SKM-1 treated with dmso at 0.1 percent for 144 hours (cell line): ENCODE data around the gene CXCL14.
A peak's percentile ranks its signal among the peaks of the same experiment; 100 is the strongest.

ENCODE experiments used
- DNase-seq: peaks from one replicate; lab custom pipeline; 2025; ENCODE audit not compliant: unreplicated experiment; lab: John Stamatoyannopoulos, UW

The CXCL14 gene

DNA sequence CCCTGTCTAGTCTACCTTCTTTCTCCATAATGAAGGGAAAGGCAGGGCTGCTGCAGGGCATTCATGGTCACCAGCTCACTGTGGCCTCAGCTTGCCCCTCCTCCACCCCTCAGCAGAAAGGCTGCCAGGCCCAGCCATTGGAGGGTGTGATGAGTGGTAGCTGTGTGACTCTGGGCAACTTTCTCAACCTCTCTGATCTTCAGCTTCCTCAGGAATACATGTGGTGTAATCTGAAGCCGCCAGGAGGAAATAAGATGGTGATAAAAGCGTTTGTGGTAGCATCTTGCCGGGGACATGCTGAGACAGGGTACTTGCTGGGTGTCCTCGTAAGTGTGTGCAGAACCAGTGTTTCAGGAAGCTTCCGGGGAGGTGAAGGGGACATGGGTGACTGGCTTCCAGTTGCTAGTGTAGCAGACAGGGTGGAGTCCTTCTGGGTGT lies 9.8 kb downstream of the CXCL14 start:
- DNase-seq: no peak

DNA sequence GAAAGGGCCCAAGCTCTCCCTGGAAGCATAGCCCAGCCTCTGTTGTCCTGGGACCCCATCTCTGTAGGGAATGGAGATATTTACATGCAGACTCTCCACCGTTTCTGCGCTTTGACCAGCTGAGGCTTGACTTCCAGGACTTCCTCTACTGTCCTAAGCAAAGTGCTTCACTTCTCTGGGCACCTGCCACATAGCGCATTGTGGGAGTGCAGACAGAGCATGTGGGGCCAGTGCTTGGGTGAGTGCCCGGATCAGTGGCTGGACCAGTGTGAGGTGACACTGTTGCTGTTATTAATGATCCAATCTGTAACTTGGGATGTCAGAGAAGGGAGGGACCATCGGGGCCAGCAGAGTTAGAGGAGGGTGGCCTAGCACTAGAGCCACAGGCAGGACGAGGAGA lies 10.5 kb downstream of the CXCL14 start:
- DNase-seq: no peak

DNA sequence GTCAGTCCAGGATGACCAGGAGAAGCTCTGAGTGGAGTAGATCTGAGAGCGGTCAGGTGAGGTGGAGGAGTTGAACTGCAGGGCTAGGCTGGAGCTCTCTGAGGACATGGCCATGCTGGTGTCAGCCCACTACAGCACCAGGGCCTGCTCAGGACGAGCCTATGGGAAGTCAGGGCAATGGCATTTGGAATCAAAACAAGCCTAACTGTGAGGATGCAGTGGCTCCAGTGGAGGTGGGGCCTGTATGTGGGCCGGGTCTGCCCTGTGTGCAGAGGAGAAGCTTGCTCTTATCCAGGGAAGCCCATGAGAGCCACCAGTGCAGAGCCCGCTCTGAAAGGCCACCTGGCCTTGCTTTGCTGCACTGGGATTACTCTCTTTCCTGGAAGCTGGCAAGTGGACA lies 11.1 kb downstream of the CXCL14 start:
- DNase-seq: no peak

DNA sequence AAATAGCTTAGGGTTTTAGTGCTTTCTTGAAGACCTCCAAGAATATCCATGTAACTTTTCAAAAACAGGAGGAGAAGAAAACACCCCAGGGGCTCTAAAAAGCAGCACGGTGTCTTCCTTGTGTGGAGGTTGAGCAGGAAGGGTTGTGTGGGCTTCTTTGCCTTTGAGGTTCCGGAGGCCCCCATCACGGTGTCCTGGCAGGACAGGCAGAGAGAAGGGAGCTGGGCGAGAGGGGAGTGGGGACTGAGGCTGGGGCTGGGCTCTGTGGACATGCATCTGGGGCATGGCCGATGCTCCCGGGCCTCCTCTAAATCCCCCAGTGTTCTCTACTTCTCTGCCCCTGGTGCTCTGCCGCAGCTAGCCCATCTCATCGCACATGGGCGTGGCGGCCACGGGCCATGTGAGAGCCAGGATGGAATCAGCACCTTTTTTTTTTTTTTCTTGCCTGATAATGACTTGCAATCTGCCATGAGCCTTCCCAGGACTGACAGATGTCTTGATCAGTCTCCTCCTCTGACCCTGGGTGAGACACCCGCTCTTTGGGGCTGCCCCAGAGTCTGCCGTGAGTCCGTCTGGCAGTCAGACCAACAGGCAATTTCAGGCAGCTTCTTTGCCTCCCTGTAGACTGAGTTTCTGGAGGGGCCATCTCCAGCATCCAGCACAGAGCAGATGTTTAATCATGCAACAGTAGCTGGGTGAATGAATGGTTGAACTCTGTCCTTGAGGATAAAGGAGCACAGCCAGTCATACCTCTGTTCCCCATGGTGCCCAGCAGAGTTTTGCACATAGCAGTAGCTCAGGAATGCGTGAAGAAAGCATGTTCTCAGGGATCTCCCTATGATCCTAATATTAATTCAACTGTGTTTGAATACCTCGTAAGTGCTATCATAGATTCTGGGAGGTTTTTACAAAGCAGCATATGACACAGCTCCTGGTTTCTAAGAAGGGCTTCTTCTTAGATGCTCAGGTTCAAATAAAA lies 12.1 kb downstream of the CXCL14 start:
- DNase-seq: no peak

DNA sequence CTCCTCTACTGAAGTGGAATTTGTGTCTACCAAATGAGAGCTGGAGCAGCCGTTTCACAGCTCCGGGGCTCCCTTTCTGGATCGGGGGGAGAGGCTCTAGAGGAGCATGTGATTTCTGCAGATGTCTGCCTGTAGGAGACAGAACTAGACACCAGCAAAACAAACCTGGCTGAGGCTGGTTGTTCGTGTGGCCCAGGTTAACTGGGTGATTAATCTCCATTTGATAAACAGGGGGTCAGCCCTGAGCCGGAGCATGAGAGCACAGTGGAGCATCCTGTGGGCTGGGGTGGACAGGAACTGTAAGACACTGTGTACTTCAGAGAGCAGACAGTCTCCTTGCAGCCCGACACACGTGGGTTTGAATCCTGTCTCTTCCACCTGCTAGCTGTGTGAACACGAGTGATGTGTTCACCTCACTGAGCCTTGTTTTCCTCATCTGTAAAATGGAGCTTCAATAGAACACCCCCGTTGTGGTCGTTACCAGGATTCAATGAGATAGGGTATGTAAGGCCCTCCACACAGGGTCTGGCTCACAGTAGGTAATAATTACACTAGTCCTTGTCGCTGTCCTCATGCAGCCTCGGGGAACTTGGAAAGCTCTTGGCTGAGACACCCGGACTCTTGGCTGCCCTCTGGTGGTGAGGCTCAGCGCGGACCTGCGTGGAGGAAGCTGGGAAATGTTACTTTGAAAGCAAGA lies 12.9 kb downstream of the CXCL14 start:
- peak; percentile 66 for DNase-seq

DNA sequence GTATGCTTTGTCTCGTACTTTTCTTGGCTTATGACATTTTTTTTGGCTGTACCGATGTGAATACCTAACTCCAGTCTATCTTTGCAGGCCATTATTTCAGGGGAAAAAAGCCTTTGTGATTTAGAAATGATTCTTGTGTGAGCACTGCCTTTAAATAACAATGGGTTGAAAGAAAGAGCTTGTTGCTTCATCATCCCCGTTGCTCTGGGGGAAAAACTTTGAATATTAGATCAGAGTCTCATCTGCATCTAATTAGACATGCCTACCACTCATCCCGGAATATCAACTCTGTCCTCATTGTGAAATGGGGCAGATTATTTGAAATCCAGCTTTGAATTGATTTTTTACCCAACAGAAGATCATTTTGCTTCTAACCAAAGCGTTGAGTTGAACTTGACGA lies 13.5 kb downstream of the CXCL14 start:
- no peak for DNase-seq

DNA sequence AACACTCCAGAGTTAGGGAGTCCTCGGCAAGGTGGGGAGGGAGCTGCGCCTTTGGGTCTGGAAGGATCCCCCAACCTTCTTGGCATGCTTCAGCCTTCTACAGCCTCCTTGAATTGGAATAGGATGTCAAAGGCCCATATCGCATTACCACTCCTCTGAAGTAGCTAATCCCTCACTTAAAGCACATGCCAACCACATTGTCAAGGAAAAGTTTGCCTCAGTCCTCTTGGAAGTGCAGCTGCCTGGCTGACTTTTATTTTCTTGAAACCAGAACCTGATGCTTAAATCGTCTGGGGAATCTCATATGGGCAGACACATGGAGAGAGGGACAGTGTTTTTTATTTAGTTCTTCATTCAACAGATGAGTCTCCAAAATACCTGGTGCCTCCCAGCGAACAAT lies 14.5 kb downstream of the CXCL14 start:
- no peak for DNase-seq

DNA sequence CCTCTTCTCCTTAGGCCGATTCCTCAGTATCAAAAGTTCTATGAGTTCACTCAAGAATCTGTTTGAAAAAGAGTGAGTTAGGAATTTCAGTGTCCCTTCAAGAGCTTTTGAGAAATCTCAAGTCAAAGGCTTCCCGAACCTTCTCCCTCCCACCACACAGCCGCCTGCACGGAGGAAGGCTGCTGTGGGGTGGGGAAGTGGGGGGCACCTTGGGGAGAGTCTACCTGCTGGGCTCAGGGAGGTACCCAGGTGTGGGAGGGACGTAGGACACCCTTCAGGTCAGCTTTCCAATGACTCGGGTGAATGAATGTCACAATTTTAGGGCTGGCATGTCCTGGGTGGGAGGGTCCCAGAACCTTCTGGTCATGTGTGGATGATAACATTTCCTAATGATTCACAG lies 17.5 kb downstream of the CXCL14 start:
- no peak for DNase-seq

DNA sequence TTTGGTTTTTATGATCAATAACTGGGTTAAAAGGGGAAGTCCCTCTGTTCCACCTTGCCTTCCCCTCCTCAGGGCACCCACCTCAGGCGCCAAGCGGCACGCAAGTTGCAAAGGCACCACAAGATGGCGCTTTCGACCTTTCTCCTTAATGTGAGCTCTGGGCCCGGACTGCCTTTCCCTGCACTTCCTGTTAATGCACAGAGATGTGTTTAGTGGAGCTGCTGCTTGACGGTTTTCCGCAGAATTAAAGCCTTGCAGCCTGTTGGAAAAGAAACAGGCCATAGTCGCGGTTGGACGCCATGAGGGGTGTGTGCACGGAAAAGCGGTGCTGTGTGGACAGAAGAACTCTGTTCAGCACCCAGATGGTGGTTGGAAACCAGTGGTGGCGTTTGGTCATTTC lies 17.9 kb downstream of the CXCL14 start:
- peak; percentile 90 for DNase-seq

DNA sequence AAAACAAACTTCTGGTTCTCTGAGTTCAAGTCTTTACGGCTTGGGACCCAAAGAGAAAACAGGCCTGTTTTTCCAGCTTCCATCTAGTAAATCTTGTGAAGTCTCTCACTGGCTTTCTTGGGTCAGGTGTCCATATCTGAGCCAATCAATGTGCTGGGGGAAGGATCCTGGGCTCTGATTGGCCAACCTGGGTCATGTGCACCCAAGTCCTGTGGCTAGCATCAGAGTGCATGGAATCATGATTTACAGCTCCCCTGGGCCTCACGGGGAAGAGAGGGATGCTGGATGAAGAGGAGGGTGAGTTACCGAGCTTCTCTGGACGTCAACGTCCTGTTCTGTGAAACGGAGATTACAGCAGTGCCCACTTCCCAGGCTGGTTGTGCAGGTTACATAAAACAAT lies 19.4 kb downstream of the CXCL14 start:
- no peak for DNase-seq

DNA sequence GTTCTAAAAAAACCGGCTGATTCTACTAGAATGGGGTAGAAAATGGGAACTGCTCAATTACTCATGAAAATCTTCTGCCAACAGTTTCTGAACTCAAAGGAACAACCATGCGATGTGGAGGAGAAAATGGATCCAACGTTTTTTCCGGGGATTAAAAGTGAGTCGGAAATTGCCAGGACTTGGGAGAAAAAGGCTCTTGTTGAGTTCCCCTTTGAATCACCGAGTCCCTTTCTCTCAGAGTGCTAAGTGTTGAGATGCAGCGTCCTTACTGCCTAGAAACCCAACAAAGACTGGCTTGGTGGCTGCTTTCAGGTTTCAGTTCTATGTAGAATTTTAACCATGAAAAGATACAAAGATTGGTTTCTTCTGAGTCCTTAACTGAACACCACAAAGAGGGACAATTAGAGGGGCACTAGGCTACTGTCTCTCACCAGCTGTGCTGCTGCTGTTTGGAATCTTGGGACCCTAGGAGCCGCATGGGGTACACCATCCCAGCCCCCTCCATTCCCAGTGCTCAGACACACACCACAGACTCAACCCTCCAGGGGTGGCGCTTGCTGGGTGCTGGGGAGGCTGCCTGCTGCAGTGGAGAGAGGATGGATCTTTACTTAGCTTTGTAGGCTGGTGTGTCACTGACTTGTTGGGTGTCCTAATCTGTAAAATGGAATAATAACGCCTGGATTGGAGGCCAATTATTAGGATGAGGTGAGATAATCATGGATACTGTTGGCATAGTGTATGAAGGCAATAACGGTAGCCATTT lies 21.5 kb downstream of the CXCL14 start:
- no peak for DNase-seq

DNA sequence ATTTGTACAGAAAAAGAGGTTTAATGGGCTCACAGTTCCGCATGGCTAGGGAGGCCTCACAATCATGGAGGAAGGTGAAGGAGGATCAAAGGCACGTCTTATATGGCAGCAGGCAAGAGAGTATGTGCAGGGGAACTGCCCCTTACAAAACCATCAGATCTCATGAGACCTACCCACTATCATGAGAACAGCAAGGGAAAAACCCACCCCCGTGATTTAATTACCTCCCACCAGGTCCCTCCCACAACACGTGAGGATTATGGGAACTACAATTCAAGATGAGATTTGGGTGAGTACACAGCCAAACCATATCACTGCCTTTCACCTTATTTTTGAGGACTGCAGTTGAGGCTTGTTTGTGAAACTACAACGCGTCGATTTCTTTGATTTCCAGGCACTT lies 22.2 kb downstream of the CXCL14 start:
- DNase-seq: no peak

DNA sequence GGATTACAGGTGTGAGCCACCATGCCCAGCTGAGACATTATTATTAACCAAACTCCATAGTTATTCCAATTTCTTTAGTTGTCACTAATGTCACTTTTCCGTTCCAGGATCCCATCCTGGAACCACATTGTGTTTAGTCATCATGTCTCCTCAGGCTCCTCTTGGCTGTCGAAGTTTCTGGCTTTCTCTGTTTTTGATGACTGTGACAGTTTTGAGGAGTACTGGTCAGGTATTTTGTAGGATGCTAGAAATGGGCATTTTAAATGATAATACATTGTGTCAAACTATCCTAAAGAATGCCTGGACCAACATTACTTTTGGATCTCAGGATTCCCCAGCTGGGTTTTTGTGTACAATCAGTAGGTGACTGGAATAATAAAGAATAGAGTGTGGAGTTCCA lies 23.3 kb downstream of the CXCL14 start:
- DNase-seq: no peak

DNA sequence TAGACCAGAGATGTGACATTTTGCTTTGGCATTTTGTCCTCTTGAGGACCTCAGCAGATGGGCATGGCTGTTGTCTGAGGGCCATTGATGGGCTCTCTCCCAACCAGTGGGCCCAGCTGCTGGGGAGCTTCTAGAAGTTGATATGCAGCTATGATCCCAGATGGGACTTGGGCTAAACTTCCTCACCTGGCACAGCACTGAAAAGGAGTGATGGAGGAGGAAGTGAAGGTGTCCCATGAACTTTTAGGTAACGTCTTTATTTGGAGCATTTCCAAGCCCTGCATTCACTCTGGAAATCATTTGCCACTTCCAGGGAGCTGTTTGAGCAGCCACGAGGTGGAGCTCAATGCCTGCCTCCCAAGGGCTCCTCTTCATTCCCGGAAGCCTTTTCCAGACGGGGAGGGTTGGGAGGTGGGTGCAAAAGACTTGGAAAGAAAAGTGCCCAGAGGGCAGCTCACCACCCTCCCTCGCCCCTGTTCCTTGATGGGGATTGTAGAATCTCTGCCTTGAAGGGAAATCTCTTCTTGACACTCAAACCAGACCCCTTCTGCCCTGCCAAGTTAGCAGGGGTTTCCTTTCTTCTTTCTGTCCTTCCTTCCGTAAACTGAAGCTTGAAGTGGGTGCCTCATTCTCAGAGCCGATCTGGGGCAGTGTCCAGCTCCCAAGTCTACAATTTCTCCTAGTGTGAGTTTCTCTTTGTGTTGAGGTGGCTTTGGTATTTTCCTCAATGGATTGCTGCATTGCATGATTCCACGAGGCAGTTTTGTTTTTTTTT lies 24.9 kb downstream of the CXCL14 start:
- no peak for DNase-seq

DNA sequence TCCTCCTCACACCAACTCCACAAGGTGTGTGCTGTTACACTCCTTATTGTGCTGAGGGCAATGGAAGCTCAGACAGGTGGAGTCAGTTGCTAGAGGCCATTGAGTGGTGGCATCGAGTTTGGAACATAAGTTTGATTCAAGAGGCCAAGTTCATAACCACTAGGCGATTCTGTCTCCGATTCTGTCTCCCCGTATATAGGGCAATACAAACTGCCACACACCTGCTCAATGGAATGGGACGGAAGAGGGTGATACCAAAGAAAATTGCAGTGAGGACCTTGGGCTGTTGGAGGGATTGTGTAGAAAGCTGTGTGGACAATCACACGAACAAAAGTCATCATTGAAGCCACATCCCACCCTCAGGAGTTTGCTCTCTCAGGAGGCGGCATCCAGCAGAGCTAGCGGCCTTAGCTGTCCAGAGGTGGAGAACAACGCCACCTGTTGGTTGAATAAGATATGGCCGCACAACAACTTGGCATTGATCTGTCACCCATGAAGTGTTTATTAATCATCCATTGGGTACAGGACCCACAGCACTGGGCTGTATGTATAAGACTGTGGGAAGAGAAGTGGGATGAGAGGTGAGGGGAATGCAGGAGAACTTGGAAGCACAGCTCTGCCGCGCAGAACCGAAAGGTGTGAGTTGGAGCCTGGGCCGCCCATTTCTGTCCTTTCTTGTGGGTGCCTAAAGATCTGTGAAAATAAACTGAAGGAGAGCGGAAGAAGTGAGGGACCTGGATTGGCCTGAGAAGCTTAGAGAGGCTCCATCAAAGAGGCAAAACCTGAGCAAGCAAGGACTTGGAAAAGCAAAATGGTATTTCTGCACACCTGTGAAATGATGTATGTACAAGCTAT lies 27.0 kb downstream of the CXCL14 start:
- DNase-seq: peak; percentile 35

DNA sequence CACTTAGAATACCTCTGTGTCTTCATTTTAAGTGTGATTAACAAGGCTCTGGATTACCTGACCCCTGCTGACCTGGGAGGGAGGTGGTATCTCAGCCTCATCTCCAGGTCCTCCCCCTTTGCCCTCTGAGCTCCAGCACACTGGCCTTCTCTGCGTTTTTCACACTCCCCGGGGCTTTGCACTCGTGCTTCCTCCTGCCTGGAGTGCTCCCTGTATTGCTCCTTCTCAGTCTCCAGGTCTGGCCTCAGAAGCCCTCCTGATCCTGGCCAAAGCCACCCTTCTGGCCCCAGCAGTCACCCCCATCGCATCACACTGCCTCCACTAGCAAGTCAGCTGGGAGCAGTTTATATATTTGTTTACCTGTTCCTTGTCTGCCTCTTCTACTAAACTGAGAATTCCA lies 29.4 kb downstream of the CXCL14 start:
- no peak for DNase-seq

DNA sequence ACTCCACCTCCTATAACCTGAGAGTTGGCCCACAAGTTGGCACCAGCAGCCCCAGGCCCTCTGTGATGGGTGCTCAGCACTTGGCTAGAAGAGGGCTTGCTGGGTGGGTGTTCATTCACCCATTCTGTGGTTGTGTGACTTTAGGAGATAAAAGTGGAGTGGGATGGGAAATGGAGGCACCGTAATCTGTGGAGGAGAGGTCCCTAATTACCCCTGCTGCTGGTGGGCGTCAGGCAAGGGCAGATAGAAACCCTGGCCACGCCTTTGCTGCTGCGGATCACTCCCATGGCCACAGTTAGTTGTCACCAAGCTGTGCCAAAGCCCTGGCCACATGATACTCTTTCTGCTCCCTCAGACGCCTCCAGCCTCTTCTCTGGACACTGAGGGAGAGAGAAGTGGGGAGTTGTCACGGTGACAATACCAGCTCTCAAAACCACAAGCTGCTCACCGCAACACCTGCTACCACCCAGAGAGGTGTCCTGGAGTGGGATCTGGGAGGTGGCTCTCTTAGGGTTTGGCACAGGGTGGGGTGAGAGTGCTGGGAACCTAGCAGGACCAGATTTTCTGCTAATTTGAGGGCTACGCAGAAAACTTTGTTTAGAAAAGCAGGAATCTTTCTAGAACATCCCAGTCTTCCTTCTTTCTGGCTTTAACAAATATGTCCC lies 31.1 kb downstream of the CXCL14 start:
- DNase-seq: no peak

DNA sequence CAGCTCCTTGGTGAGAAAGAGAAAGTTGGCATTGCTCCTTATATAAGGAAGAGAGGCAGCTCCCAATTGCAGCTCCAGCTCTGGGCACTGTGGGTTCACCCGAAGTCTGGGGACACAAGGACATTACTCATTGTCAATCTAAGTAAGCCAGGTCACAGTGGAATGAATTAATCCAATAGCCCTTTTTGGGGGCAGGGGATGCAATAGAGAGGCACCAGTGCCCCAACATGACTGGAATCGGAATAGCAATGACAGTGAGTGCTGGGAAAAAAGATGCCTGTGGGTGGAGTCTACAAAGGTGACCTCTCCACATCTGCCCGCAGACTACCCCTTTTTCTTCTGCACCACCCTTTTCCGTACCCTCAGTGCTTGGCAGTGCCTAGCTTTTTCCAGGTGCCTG lies 31.9 kb downstream of the CXCL14 start:
- DNase-seq: no peak

DNA sequence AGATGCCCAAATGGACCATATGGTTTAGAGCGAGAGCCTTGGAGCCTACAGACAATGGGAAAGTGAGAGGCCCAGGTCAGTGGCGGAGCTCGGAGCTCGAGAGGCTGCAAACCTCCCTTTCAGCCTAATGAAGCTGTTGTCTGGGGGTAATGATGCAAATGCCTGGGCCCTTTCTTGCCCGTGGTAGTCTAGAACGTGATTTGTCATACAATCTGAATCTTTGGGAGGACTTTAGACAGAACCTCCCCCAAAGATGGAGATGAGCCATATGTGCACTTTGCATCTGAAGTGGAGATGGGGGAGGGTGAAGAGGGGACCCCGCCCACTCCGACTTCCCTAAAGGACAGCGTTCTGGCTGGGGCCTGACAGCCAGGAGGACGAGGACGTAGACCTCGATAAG lies 32.7 kb downstream of the CXCL14 start:
- DNase-seq: no peak
